SK-N-SH treated with all-trans-retinoic acid at 6 μM for 48 hours (cell line): ENCODE results near the gene COL1A2.

Experiments used
- ATAC-seq: fragments of 200-7000 bp; cut with Tn5 transposase; 3 replicates; pipeline ENCODE4 v1.9.1; 2020; ENCODE audit warnings: mild to moderate bottlenecking, moderate library complexity
- ARNTL ChIP-seq: fragments of 450-650 bp; formaldehyde crosslinking; IDR thresholded peaks from 2 replicates; pipeline ENCODE4 v1.5.0; 2020; ENCODE audit warnings: low read depth, mild to moderate bottlenecking, moderate library complexity, borderline replicate concordance
- BACH2 ChIP-seq: fragments of 250-450 bp; sonication (Bioruptor Pico); IDR thresholded peaks from 2 replicates; pipeline ENCODE4 v1.9.0; 2021; ENCODE audit warnings: mild to moderate bottlenecking, borderline replicate concordance
- CREB5 ChIP-seq: fragments of 250-450 bp; sonication (Bioruptor Pico); IDR thresholded peaks from 2 replicates; pipeline ENCODE4 v1.5.1; 2020; ENCODE audit warnings: low read depth, mild to moderate bottlenecking, moderate library complexity
- CSDC2 ChIP-seq: fragments of 250-450 bp; sonication (Bioruptor Pico); IDR thresholded peaks from 2 replicates; pipeline ENCODE4 v1.5.0; 2020; ENCODE audit warnings: mild to moderate bottlenecking, moderate library complexity
- CSRNP3 ChIP-seq: fragments of 250-450 bp; sonication (Bioruptor Pico); IDR thresholded peaks from 2 replicates; pipeline ENCODE4 v1.5.1; 2021; ENCODE audit warnings: mild to moderate bottlenecking, moderate library complexity
- GLIS3 ChIP-seq: fragments of 250-450 bp; sonication (Bioruptor Pico); IDR thresholded peaks from 2 replicates; pipeline ENCODE4 v1.5.0; 2020; ENCODE audit warnings: mild to moderate bottlenecking, moderate library complexity
- ISL1 ChIP-seq: fragments of 250-450 bp; sonication (Bioruptor Pico); IDR thresholded peaks from 2 replicates; pipeline ENCODE4 v2.1.2; 2022; ENCODE audit warnings: mild to moderate bottlenecking, moderate library complexity
- OSR1 ChIP-seq: fragments of 250-450 bp; sonication (Bioruptor Pico); IDR thresholded peaks from 2 replicates; pipeline ENCODE4 v1.8.0; 2022; ENCODE audit warnings: moderate library complexity, mild to moderate bottlenecking, inconsistent platforms
- PATZ1 ChIP-seq: fragments of 250-450 bp; sonication (Bioruptor Pico); IDR thresholded peaks from 2 replicates; pipeline ENCODE4 v1.8.0; 2020; ENCODE audit warnings: mild to moderate bottlenecking, moderate library complexity, borderline replicate concordance
- POU6F1 ChIP-seq: fragments of 250-450 bp; sonication (Bioruptor Pico); IDR thresholded peaks from 2 replicates; pipeline ENCODE4 v1.8.0; 2021; ENCODE audit warnings: low read depth, mild to moderate bottlenecking, moderate library complexity, borderline replicate concordance
- PPARA ChIP-seq: fragments of 250-450 bp; sonication (Bioruptor Pico); IDR thresholded peaks from 2 replicates; pipeline ENCODE4 v1.5.0; 2020; ENCODE audit warnings: mild to moderate bottlenecking, borderline replicate concordance
- RARB ChIP-seq: fragments of 250-450 bp; sonication (Bioruptor Pico); IDR thresholded peaks from 2 replicates; pipeline ENCODE4 v1.8.0; 2021; ENCODE audit warnings: mild to moderate bottlenecking, moderate library complexity
- SNAI2 ChIP-seq: fragments of 250-450 bp; sonication (Bioruptor Pico); IDR thresholded peaks from 2 replicates; pipeline ENCODE4 v1.5.0; 2020; ENCODE audit warnings: mild to moderate bottlenecking, moderate library complexity
- TCF4 ChIP-seq: fragments of 250-450 bp; sonication (Bioruptor Pico); IDR thresholded peaks from 2 replicates; pipeline ENCODE4 v1.8.0; 2021; ENCODE audit warnings: mild to moderate bottlenecking, moderate library complexity, borderline replicate concordance
- TOX ChIP-seq: fragments of 250-450 bp; sonication (Bioruptor Pico); IDR thresholded peaks from 2 replicates; pipeline ENCODE4 v1.8.0; 2021; ENCODE audit warnings: mild to moderate bottlenecking, moderate library complexity, borderline replicate concordance
- TSHZ2 ChIP-seq: fragments of 250-450 bp; sonication (Bioruptor Pico); IDR thresholded peaks from 2 replicates; pipeline ENCODE4 v1.5.0; 2020; ENCODE audit warnings: mild to moderate bottlenecking, moderate library complexity
- ZC3H10 ChIP-seq: fragments of 250-450 bp; sonication (Bioruptor Pico); IDR thresholded peaks from 2 replicates; pipeline ENCODE4 v1.5.1; 2021; ENCODE audit warnings: mild to moderate bottlenecking, moderate library complexity
- ZFP3 ChIP-seq: fragments of 250-450 bp; sonication (Bioruptor Pico); IDR thresholded peaks from 2 replicates; pipeline ENCODE4 v1.5.0; 2020; ENCODE audit warnings: mild to moderate bottlenecking, moderate library complexity
- ZFP30 ChIP-seq: fragments of 450-650 bp; formaldehyde crosslinking; IDR thresholded peaks from 2 replicates; pipeline ENCODE4 v1.5.0; 2022; ENCODE audit warnings: mild to moderate bottlenecking, moderate library complexity
- ZNF565 ChIP-seq: fragments of 450-650 bp; formaldehyde crosslinking; conservative IDR thresholded peaks from 2 replicates; pipeline ENCODE4 v1.5.0; 2020; ENCODE audit warnings: low read depth, mild to moderate bottlenecking, moderate library complexity
- ZNF70 ChIP-seq: fragments of 450-650 bp; formaldehyde crosslinking; IDR thresholded peaks from 2 replicates; pipeline ENCODE4 v1.5.0; 2020; ENCODE audit warnings: mild to moderate bottlenecking, moderate library complexity
- ZNF8 ChIP-seq: fragments of 450-650 bp; formaldehyde crosslinking; IDR thresholded peaks from 2 replicates; pipeline ENCODE4 v1.5.0; 2020; ENCODE audit warnings: mild to moderate bottlenecking, moderate library complexity

The COL1A2 gene

GRCh38 chr7:94451187-94451586, 56.5 kb downstream of the COL1A2 start:
- no peak for ATAC-seq

GRCh38 chr7:94452239-94452638, 57.5 kb downstream of the COL1A2 start:
- no peak for TF ChIP-seq CSRNP3 (CRISPR knock-in tag)
- TF ChIP-seq, all 23 proteins: peak for 0
- ATAC-seq = no peak; the same call in 2 of the 3 replicates

More at GRCh38 chr7:94451187-94451586, 56.5 kb downstream of the COL1A2 start:
- TF ChIP-seq ISL1 (CRISPR knock-in tag) (no peak), PPARA (no peak), PATZ1 (no peak), TSHZ2 (CRISPR knock-in tag) (no peak), CSDC2 (no peak), ZNF8 (CRISPR knock-in tag) (no peak), OSR1 (CRISPR knock-in tag) (no peak), RARB (CRISPR knock-in tag) (no peak), POU6F1 (CRISPR knock-in tag) (no peak), ZNF70 (no peak), SNAI2 (CRISPR knock-in tag) (no peak), ZFP30 (CRISPR knock-in tag) (no peak), ZFP3 (CRISPR knock-in tag) (no peak), BACH2 (CRISPR knock-in tag) (no peak), ZC3H10 (CRISPR knock-in tag) (no peak)

- TF ChIP-seq PPARA (no peak), ZC3H10 (CRISPR knock-in tag) (no peak), ZNF8 (CRISPR knock-in tag) (no peak), ARNTL (CRISPR knock-in tag) (no peak), PATZ1 (no peak), CSRNP3 (CRISPR knock-in tag) (no peak), GLIS3 (CRISPR knock-in tag) (no peak), ZNF70 (no peak), RARB (CRISPR knock-in tag) (no peak), ZFP3 (CRISPR knock-in tag) (no peak), TOX (no peak), CSDC2 (no peak), ZNF565 (no peak), CREB5 (no peak), OSR1 (CRISPR knock-in tag) (no peak), ISL1 (CRISPR knock-in tag) (no peak), TCF4 (CRISPR knock-in tag) (no peak)
- no peak for ATAC-seq
Observed at GRCh38 chr7:94453898-94454297, 59.2 kb downstream of the COL1A2 start.
